Measurements from ENCODE around the gene SUPT4H1. TPM values are rescaled to one million over a fixed set of nuclear protein-coding genes. Genes with fewer than 3 reads are reported as not detected.

SUPT4H1 gene
- total and polyA plus RNA-seq, 2 of the 4 experiments (the other 2 are of a cell fraction): 51.6 to 129 TPM

- H2AK9ac ChIP-seq (replicated peaks; ENCODE audit: low read depth, low read length, poor library complexity): no peak overlapping the region
- no peak overlapping the region for H3K14ac ChIP-seq (replicated peaks; ENCODE audit: low read depth, low read length)
- no peaks in the 10 kb centered on the region for H3K79me1 ChIP-seq (ENCODE audit: low read depth in 1 of 2, low read length in 2 of 2)
- peaks cover 14% of the 10 kb centered on the region for H3K27me3 ChIP-seq (ENCODE audit: control insufficient read depth, insufficient read depth, low read length)
- TF ChIP-seq USF2 (IDR thresholded peaks at IDR 0.05; ENCODE audit: low read depth, low read length) (no peak), RAD21 (IDR thresholded peaks at IDR 0.05; ENCODE audit: low read length) (no peak), RCOR1 (IDR thresholded peaks at IDR 0.05; ENCODE audit: insufficient replicate concordance, low read length) (no peak), CTCF (conservative IDR thresholded peaks at IDR 0.05; ENCODE audit: low read depth, low read length) (no peak), MAZ (IDR thresholded peaks at IDR 0.05; ENCODE audit: borderline replicate concordance, low read depth, low read length) (no peak), SMC3 (IDR thresholded peaks at IDR 0.05; ENCODE audit: low read depth, low read length) (no peak)
- ATAC-seq (ENCODE audit: low read depth): no peak
- no peak overlapping the region for H2AK5ac ChIP-seq (ENCODE audit: low read depth, low read length)
- no peak overlapping the region for H2BK120ac ChIP-seq (ENCODE audit: low read depth, low read length)
- BruUV-seq (replicated peaks): no TSS peak
- no peak overlapping the region for H3K18ac ChIP-seq (ENCODE audit: low read depth, low read length)
- no peak overlapping the region for H3K4ac ChIP-seq (ENCODE audit: low read depth, low read length)
- H2AFZ ChIP-seq (replicated peaks; ENCODE audit: low read length, poor library complexity): peak overlapping the region; percentile 43
- H4K5ac ChIP-seq (ENCODE audit: low read depth, low read length): no peak overlapping the region
- no peak overlapping the region for H3K23ac ChIP-seq (ENCODE audit: low read depth, low read length)
- no peaks in the 10 kb centered on the region for H3K9me3 ChIP-seq (ENCODE audit: control insufficient read depth, insufficient read depth, low read length)
- in situ Hi-C loops (cut with MboI; ENCODE audit: low sequenced_read_pairs): no loop called here
- H3K27ac ChIP-seq (ENCODE audit: insufficient read depth, low read length): no peak overlapping the region
- no peaks in the 10 kb centered on the region for H3K9me1 ChIP-seq (ENCODE audit: insufficient read depth, low read length)
- no CpG with 5 or more reads among the region's 5 CpGs for WGBS, 2 experiments (ENCODE audit: extremely low coverage in 2 of 2, insufficient read length in 1 of 2)
- POLR2A ChIA-PET (ENCODE audit: unreplicated experiment): no interaction called here
- intact Hi-C loops (cut with micrococcal nuclease): loop anchor here (1.0 kb wide), 1 partner anchor 16 kb away; no protein-coding TSS in a partner anchor
- H3K4me3 ChIP-seq (ENCODE audit: insufficient read depth, low read depth, low read length): no peak overlapping the region
- no peaks in the 10 kb centered on the region for H4K20me1 ChIP-seq (ENCODE audit: insufficient read depth, low read length)
- no peak overlapping the region for H4K91ac ChIP-seq (ENCODE audit: insufficient read depth, low read depth, low read length)
- no peak overlapping the region for H2BK15ac ChIP-seq (ENCODE audit: low read depth, low read length)
- no peak overlapping the region for H2BK5ac ChIP-seq (ENCODE audit: low read depth, low read length, poor library complexity, severe bottlenecking)
- no peak overlapping the region for H3K56ac ChIP-seq (ENCODE audit: extremely low read depth, insufficient read depth, low read length)
- H3K36me3 ChIP-seq (ENCODE audit: control insufficient read depth, insufficient read depth, low read length): no peaks in the 10 kb centered on the region
- H4K8ac ChIP-seq (ENCODE audit: low read depth in 2 of 2, low read length in 2 of 2): no peak overlapping the region
- H3K4me1 ChIP-seq (ENCODE audit: control insufficient read depth, insufficient read depth, low read length): no peaks in the 10 kb centered on the region
- no peak for DNase-seq
- no peak overlapping the region for H3K4me2 ChIP-seq (ENCODE audit: low read depth, low read length)
- CTCF ChIA-PET: no interaction called here
- H3K9ac ChIP-seq (ENCODE audit: low read depth, low read length): no peak overlapping the region
- dilution Hi-C loops (cut with HindIII; ENCODE audit: low sequenced_read_pairs, unreplicated experiment): no loop called here
- H2BK20ac ChIP-seq (ENCODE audit: low read depth, low read length): no peak overlapping the region
Observed at GRCh38 chr17:58373003-58373402, 21.0 kb upstream of the SUPT4H1 start.

Measured in IMR-90 (cell line).